GM12892 (cell line): Measurements from ENCODE around the gene RNU1-2.

ENCODE experiments used
- POLR2A ChIP-seq: IDR thresholded peaks from 2 replicates; pipeline ENCODE4 v1.6.1; 2011; ENCODE audit warnings: low read depth, low read length, control low read depth
- POLR2AphosphoS5 ChIP-seq: IDR thresholded peaks from 2 replicates; pipeline ENCODE4 v1.6.1; 2011; ENCODE audit warnings: low read depth, low read length, control low read depth
- TAF1 ChIP-seq: IDR thresholded peaks from 2 replicates; pipeline ENCODE4 v1.6.1; 2011; ENCODE audit warnings: low read depth, mild to moderate bottlenecking, control low read depth, low read length, borderline replicate concordance

DNA sequence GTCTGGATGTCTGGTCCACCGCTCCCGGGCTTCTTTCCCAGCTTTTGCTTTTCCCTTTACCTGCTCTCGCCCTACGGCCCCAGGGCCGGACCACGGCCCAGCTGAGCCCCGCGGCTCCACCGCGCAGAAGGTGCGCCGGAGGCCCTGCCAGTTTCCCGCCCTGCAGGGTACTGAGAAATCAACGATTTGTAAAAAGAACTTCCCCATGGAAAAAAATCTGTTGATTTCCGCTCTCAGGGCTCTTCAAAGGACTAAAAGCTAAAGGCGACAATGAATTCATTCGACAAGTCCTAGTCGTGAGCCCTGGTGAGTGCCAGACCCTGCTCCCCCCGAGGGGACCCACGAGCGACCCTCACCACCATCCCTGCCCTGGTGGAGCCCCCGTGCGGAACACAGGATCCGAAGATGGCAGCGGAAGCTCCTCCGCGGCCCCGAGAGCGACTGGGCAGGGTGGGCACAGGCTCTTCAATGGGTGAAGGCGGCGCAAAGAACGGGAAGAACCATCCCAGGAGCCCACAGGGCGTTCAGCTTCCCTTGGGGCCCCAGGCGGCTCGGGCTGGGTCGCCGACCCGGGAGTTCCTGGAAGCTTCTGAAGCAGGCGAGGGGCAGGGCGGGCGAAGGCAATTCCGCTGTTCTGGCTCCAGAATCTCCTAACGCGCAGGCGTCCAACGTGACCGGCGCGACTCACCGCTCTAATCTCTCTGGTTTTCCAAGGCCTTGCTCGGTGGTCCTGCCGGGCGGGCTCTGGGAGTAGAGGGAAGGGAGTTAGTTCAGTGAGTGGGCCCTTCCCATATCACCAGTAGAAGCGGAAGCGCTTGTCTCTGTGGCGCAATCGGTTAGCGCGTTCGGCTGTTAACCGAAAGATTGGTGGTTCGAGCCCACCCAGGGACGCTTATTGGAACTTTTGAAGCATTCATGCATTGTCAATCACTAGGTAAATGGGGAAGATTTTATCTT, 6.6 kb upstream of the RNU1-2 start:
- TF ChIP-seq TAF1, result no peak
- no peak for TF ChIP-seq POLR2AphosphoS5
- TF ChIP-seq POLR2A, result no peak
